Renal cortex interstitium (tissue), 15 donors: ENCODE measurements around the gene FKBP4. TPM values are rescaled to one million over a fixed set of nuclear protein-coding genes. Genes with fewer than 3 reads are reported as not detected.

Experiments used
- DNase-seq, 11 donors: peaks; one replicate each; pipeline ENCODE4 v3.0.0-alpha.2; 2013; ENCODE audit warnings: low read depth in 9 of 11, low spot score in 4 of 11; ENCODE audit errors: extremely low read depth in 1 of 11
- long read RNA-seq, 16 experiments: transcript quantifications; one replicate each; lab custom pipeline, GENCODE V29; 2026
- polyA plus RNA-seq, 3 donors: library from polyadenylated mRNA; unstranded; fragments of 120-200 nt; gene quantifications; one replicate each; pipeline ENCODE4 v1.2.1, GENCODE V29; 2013; ENCODE audit not compliant: insufficient read length in 3 of 3

FKBP4 gene
- polyA plus RNA-seq: 100 to 1,000 TPM; 118 to 137 (median 130) TPM
- long read RNA-seq, donor 1, transcript FKBP4-201 (10 exons, 3,732 nt): major isoform, 6 of 17 reads
- long read RNA-seq, donor 1, partial matches to known transcripts: 11 of 17 reads
- long read RNA-seq, donor 1, other reads (novel, unspliced or antisense): 0 of 17 reads
- long read RNA-seq, donor 2, transcript FKBP4-201 (10 exons, 3,732 nt): major isoform, 8 of 24 reads
- long read RNA-seq, donor 2, partial matches to known transcripts: 16 of 24 reads
- long read RNA-seq, donor 2, other reads (novel, unspliced or antisense): 0 of 24 reads
- long read RNA-seq, donor 3, transcript FKBP4-201 (10 exons, 3,732 nt): major isoform, 21 of 67 reads
- long read RNA-seq, donor 3, partial matches to known transcripts: 46 of 67 reads
- long read RNA-seq, donor 3, other reads (novel, unspliced or antisense): 0 of 67 reads
- long read RNA-seq, donor 4, transcript FKBP4-201 (10 exons, 3,732 nt): major isoform, 21 of 54 reads
- long read RNA-seq, donor 4, partial matches to known transcripts: 32 of 54 reads
- long read RNA-seq, donor 4, other reads (novel, unspliced or antisense): 0 of 54 reads
- long read RNA-seq, donor 5: 0 reads
- long read RNA-seq, donor 6, transcript FKBP4-201 (10 exons, 3,732 nt): major isoform, 15 of 57 reads
- long read RNA-seq, donor 6, partial matches to known transcripts: 42 of 57 reads
- long read RNA-seq, donor 6, other reads (novel, unspliced or antisense): 0 of 57 reads
- long read RNA-seq, donor 7, transcript FKBP4-201 (10 exons, 3,732 nt): major isoform, 18 of 25 reads
- long read RNA-seq, donor 7, partial matches to known transcripts: 7 of 25 reads
- long read RNA-seq, donor 7, other reads (novel, unspliced or antisense): 0 of 25 reads
- long read RNA-seq, donor 8, transcript FKBP4-201 (10 exons, 3,732 nt): major isoform, 50 of 71 reads
- long read RNA-seq, donor 8, partial matches to known transcripts: 21 of 71 reads
- long read RNA-seq, donor 8, other reads (novel, unspliced or antisense): 0 of 71 reads
- long read RNA-seq, donor 9, transcript FKBP4-201 (10 exons, 3,732 nt): major isoform, 16 of 32 reads
- long read RNA-seq, donor 9, partial matches to known transcripts: 15 of 32 reads
- long read RNA-seq, donor 9, other reads (novel, unspliced or antisense): 0 of 32 reads
- long read RNA-seq, donor 10, transcript FKBP4-201 (10 exons, 3,732 nt): major isoform, 10 of 16 reads
- long read RNA-seq, donor 10, partial matches to known transcripts: 6 of 16 reads
- long read RNA-seq, donor 10, other reads (novel, unspliced or antisense): 0 of 16 reads
- long read RNA-seq, donor 11, transcript FKBP4-201 (10 exons, 3,732 nt): major isoform, 7 of 7 reads
- long read RNA-seq, donor 11, partial matches to known transcripts: 0 of 7 reads
- long read RNA-seq, donor 11, other reads (novel, unspliced or antisense): 0 of 7 reads
- long read RNA-seq, donor 12, transcript FKBP4-201 (10 exons, 3,732 nt): major isoform, 16 of 17 reads
- long read RNA-seq, donor 12, partial matches to known transcripts: 0 of 17 reads
- long read RNA-seq, donor 12, other reads (novel, unspliced or antisense): 0 of 17 reads
- long read RNA-seq, donor 13: 0 reads
- long read RNA-seq, donor 14, transcript FKBP4-201 (10 exons, 3,732 nt): major isoform, 19 of 19 reads
- long read RNA-seq, donor 14, partial matches to known transcripts: 0 of 19 reads
- long read RNA-seq, donor 14, other reads (novel, unspliced or antisense): 0 of 19 reads
- long read RNA-seq, donor 15, transcript FKBP4-201 (10 exons, 3,732 nt): major isoform, 8 of 8 reads
- long read RNA-seq, donor 15, partial matches to known transcripts: 0 of 8 reads
- long read RNA-seq, donor 15, other reads (novel, unspliced or antisense): 0 of 8 reads
- long read RNA-seq, donor 16, transcript FKBP4-201 (10 exons, 3,732 nt): major isoform, 44 of 87 reads
- long read RNA-seq, donor 16, partial matches to known transcripts: 37 of 87 reads
- long read RNA-seq, donor 16, other reads (novel, unspliced or antisense): 6 of 87 reads

- peak in 8 of 11 donors; percentile 79 to 88 (median 84) for DNase-seq
Observed at GRCh38 chr12:2794736-2795289, at the start of gene FKBP4. FKBP4 (plus strand) TSS chr12:2794970; CDS start chr12:2795140, 170 bp downstream.

- no peak for DNase-seq
Observed at GRCh38 chr12:2745655-2746054, 49.1 kb upstream of the FKBP4 start.

GRCh38 chr12:2749580-2749979 lies 45.2 kb upstream of the FKBP4 start:
- no peak for DNase-seq

- DNase-seq: no peak
Observed at GRCh38 chr12:2750185-2750584, 44.6 kb upstream of the FKBP4 start.

- no peak for DNase-seq
Observed at GRCh38 chr12:2751230-2751629, 43.5 kb upstream of the FKBP4 start.

GRCh38 chr12:2751686-2752085 lies 43.1 kb upstream of the FKBP4 start:
- DNase-seq: no peak

GRCh38 chr12:2752676-2753371 lies 41.9 kb upstream of the FKBP4 start:
- peak; percentile 68 to 87 (median 82) for DNase-seq

GRCh38 chr12:2753536-2753935 lies 41.2 kb upstream of the FKBP4 start:
- no peak for DNase-seq

GRCh38 chr12:2754208-2754607 lies 40.6 kb upstream of the FKBP4 start:
- no peak for DNase-seq

GRCh38 chr12:2756756-2757155 lies 38.0 kb upstream of the FKBP4 start:
- DNase-seq: no peak

GRCh38 chr12:2759733-2760132 lies 35.0 kb upstream of the FKBP4 start:
- DNase-seq: no peak

GRCh38 chr12:2764398-2764797 lies 30.4 kb upstream of the FKBP4 start:
- no peak for DNase-seq

- DNase-seq: no peak
Observed at GRCh38 chr12:2765052-2765451, 29.7 kb upstream of the FKBP4 start.

- DNase-seq: no peak
Observed at GRCh38 chr12:2765608-2766007, 29.2 kb upstream of the FKBP4 start.

GRCh38 chr12:2768224-2768961 lies 26.4 kb upstream of the FKBP4 start:
- DNase-seq: no peak

GRCh38 chr12:2769866-2770533 lies 24.8 kb upstream of the FKBP4 start:
- no peak for DNase-seq
